ENCODE results near the gene UST.
"Not testable (repeated sequence)": the region's sequence is repeated elsewhere in the genome, so short reads cannot be mapped to it uniquely, and the experiment has no call there.

Gene UST

GRCh38 chr6:148959008-148959407, 212.2 kb downstream of the UST start:
- DNase-seq: no peak

- DNase-seq: no peak
Measured at GRCh38 chr6:148959501-148959900, 212.7 kb downstream of the UST start.

- no peak for DNase-seq
Measured at GRCh38 chr6:148962854-148963515, 216.2 kb downstream of the UST start.

- no peak for DNase-seq
Measured at GRCh38 chr6:148963738-148964137, 216.9 kb downstream of the UST start.

GRCh38 chr6:148964467-148964866, 217.6 kb downstream of the UST start:
- no peak for DNase-seq

GRCh38 chr6:148965287-148965686, 218.5 kb downstream of the UST start:
- no peak for DNase-seq

GRCh38 chr6:148967011-148967520, 220.2 kb downstream of the UST start:
- no peak for DNase-seq

- DNase-seq: no peak
Measured at GRCh38 chr6:148967541-148967956, 220.7 kb downstream of the UST start.

GRCh38 chr6:148968771-148969602, 222.2 kb downstream of the UST start:
- DNase-seq: no peak

GRCh38 chr6:148969603-148970061, 222.8 kb downstream of the UST start:
- DNase-seq: peak; percentile 16

- DNase-seq: no peak
Measured at GRCh38 chr6:148971031-148971927, 224.4 kb downstream of the UST start.

- DNase-seq: no peak
Measured at GRCh38 chr6:148972481-148972880, 225.7 kb downstream of the UST start.

- DNase-seq: no peak
Measured at GRCh38 chr6:148973538-148974208, 226.8 kb downstream of the UST start.

GRCh38 chr6:148974351-148974750, 227.5 kb downstream of the UST start:
- no peak for DNase-seq

- DNase-seq: not testable (repeated sequence)
Measured at GRCh38 chr6:148978298-148978697, 231.5 kb downstream of the UST start.

- no peak for DNase-seq
Measured at GRCh38 chr6:148979014-148979901, 232.4 kb downstream of the UST start.

- DNase-seq: no peak
Measured at GRCh38 chr6:148980234-148980633, 233.4 kb downstream of the UST start.

GRCh38 chr6:148981515-148981914, 234.7 kb downstream of the UST start:
- DNase-seq: no peak

GRCh38 chr6:148983101-148983761, 236.4 kb downstream of the UST start:
- DNase-seq: no peak

GRCh38 chr6:148983966-148984365, 237.1 kb downstream of the UST start:
- no peak for DNase-seq

Measured in NCI-H2029 treated with DMSO at 0.1 percent for 48 hours (cell line).